Midbrain (tissue), 1 donor: ENCODE data around the gene ID4.
"Not testable (repeated sequence)": the region's sequence is repeated elsewhere in the genome, so short reads cannot be mapped to it uniquely, and the experiment has no call there.

Experiments used
- DNase-seq: peaks from one replicate; lab custom pipeline; 2025; lab: John Stamatoyannopoulos, UW

The ID4 gene

GRCh38 chr6:19833947-19834346 lies 3.2 kb upstream of the ID4 start:
- DNase-seq = no peak

- no peak for DNase-seq
Measured at GRCh38 chr6:19834858-19835257, 2.3 kb upstream of the ID4 start.

GRCh38 chr6:19835605-19836004 lies 1.6 kb upstream of the ID4 start:
- DNase-seq = no peak

GRCh38 chr6:19837511-19838441 lies 606 bp downstream of the ID4 start:
- no peak for DNase-seq

- DNase-seq = no peak
Measured at GRCh38 chr6:19838442-19839236, 1.5 kb downstream of the ID4 start.

- DNase-seq = peak; percentile 8
Measured at GRCh38 chr6:19839237-19839546, 2.0 kb downstream of the ID4 start.

- DNase-seq = no peak
Measured at GRCh38 chr6:19839788-19840187, 2.6 kb downstream of the ID4 start.

- DNase-seq = peak; percentile 34
Measured at GRCh38 chr6:19841181-19841580, 4.0 kb downstream of the ID4 start.

GRCh38 chr6:19842030-19842615 lies 5.0 kb downstream of the ID4 start:
- no peak for DNase-seq

- DNase-seq = no peak
Measured at GRCh38 chr6:19844689-19845088, 7.5 kb downstream of the ID4 start.

GRCh38 chr6:19845266-19846041 lies 8.3 kb downstream of the ID4 start:
- DNase-seq = no peak

GRCh38 chr6:19848465-19849029 lies 11.4 kb downstream of the ID4 start:
- no peak for DNase-seq

- no peak for DNase-seq
Measured at GRCh38 chr6:19849196-19849595, 12.0 kb downstream of the ID4 start.

GRCh38 chr6:19849755-19850154 lies 12.6 kb downstream of the ID4 start:
- no peak for DNase-seq

- DNase-seq = peak; percentile 50
Measured at GRCh38 chr6:19851241-19852089, 14.3 kb downstream of the ID4 start.

GRCh38 chr6:19852090-19852457 lies 14.9 kb downstream of the ID4 start:
- DNase-seq = no peak

- DNase-seq = no peak
Measured at GRCh38 chr6:19852927-19853326, 15.8 kb downstream of the ID4 start.

GRCh38 chr6:19854421-19855015 lies 17.3 kb downstream of the ID4 start:
- DNase-seq = not testable (repeated sequence)

GRCh38 chr6:19855536-19855935 lies 18.4 kb downstream of the ID4 start:
- no peak for DNase-seq

- DNase-seq = no peak
Measured at GRCh38 chr6:19857139-19857538, 20.0 kb downstream of the ID4 start.
